K562 (cell line): ENCODE measurements around the gene MYMK. TPM values are rescaled to one million over a fixed set of nuclear protein-coding genes. Genes with fewer than 3 reads are reported as not detected.

Source experiments
- ATAC-seq: fragments of 200-7000 bp; cut with Tn5 transposase; 3 replicates; pipeline ENCODE4 v1.9.1; 2020; ENCODE audit warnings: moderate library complexity
- BruUV-seq: library from RNA; stranded (reverse); fragments of 400-500 nt; replicated peaks from 2 replicates; lab custom pipeline; 2021; lab: Mats Ljungman, UMichigan
- CTCF ChIA-PET: fragments of 300-600 bp; formaldehyde crosslinking; extraction: SDS; loops from one replicate; lab custom pipeline; 2021; ENCODE audit warnings: low intra/inter-chr PET ratio; lab: Yijun Ruan, JAX
- POLR2A ChIA-PET: fragments of 300-600, 350-650 bp; sonication (Branson Sonifier 250); formaldehyde crosslinking; extraction: SDS; loops from one replicate; lab custom pipeline; 2021; ENCODE audit warnings: antibody characterized with exemption, inconsistent platforms; lab: Yijun Ruan, JAX
- DNase-seq, 4 experiments: peaks; one replicate each; pipeline versions ENCODE4 v3.0.0 to v3.0.0-alpha.2; 2011 to 2018; ENCODE audit warnings: low spot score in 3 of 4, mixed read lengths in 3 of 4; ENCODE audit errors: extremely low read depth in 1 of 4
- FAIRE-seq: peaks from 2 replicates; lab custom pipeline; 2011; peaks lifted over from hg19 to GRCh38; lab: Jason Lieb, UNC
- H2AFZ ChIP-seq: 2 replicates; pipeline ENCODE4 v1.6.0; 2011; ENCODE audit warnings: low read depth, low read length, control low read depth, inconsistent platforms
- H3K27ac ChIP-seq: fragments of 200-600 bp; 3 replicates; pipeline ENCODE4 v1.8.0; 2011; ENCODE audit warnings: low read depth, mild to moderate bottlenecking, control low read depth, inconsistent platforms, low read length, moderate library complexity, mixed read lengths; ENCODE audit errors: extremely low read depth
- H3K27me3 ChIP-seq, 2 experiments: fragments of 300-600 bp in 1 of 2; 2 replicates in 1 of 2; 3 replicates in 1 of 2; pipeline versions ENCODE4 v1.6.0 to v1.8.0; 2011; ENCODE audit warnings: inconsistent platforms in 2 of 2, low read length in 2 of 2, mild to moderate bottlenecking in 1 of 2, mixed read lengths in 1 of 2, moderate library complexity in 1 of 2; ENCODE audit not compliant: control insufficient read depth in 2 of 2, insufficient read depth in 2 of 2
- H3K36me3 ChIP-seq: fragments of 300-600 bp; 3 replicates; pipeline ENCODE4 v1.8.0; 2011; ENCODE audit warnings: mild to moderate bottlenecking, low read length, inconsistent platforms; ENCODE audit not compliant: control insufficient read depth, insufficient read depth
- H3K4me1 ChIP-seq, 2 experiments: fragments of 200-600 bp in 1 of 2; replicated peaks in 1 of 2; 2 replicates in 1 of 2; 3 replicates in 1 of 2; pipeline versions ENCODE4 v1.5.1 to v1.8.0; 2011; ENCODE audit warnings: inconsistent platforms in 2 of 2, low read length in 2 of 2, mild to moderate bottlenecking in 1 of 2, mixed read lengths in 1 of 2, moderate library complexity in 1 of 2; ENCODE audit not compliant: control insufficient read depth in 2 of 2, insufficient read depth in 2 of 2
- H3K4me2 ChIP-seq: 2 replicates; pipeline ENCODE4 v1.6.1; 2011; ENCODE audit warnings: low read length, control low read depth, inconsistent platforms, mixed read lengths; ENCODE audit not compliant: insufficient read depth
- H3K4me3 ChIP-seq: fragments of 200-600 bp; sonication (generic), shearing (Covaris generic); 2 replicates; pipeline ENCODE4 v1.5.1; 2016; ENCODE audit warnings: control low read depth, inconsistent platforms
- H3K79me2 ChIP-seq: fragments of 200-600 bp; 3 replicates; pipeline ENCODE4 v1.8.0; 2011; ENCODE audit warnings: low read length, inconsistent platforms; ENCODE audit not compliant: control insufficient read depth, insufficient read depth
- H3K9ac ChIP-seq, 2 experiments: 2 replicates each; pipeline versions ENCODE4 v1.6.0 to v1.6.1; 2011; ENCODE audit warnings: low read depth in 2 of 2, low read length in 2 of 2, control low read depth in 1 of 2, inconsistent platforms in 1 of 2, mild to moderate bottlenecking in 1 of 2, mixed read lengths in 1 of 2; ENCODE audit not compliant: insufficient read depth in 1 of 2
- H3K9me1 ChIP-seq: one replicate; pipeline ENCODE4 v1.6.0; 2011; ENCODE audit warnings: inconsistent platforms, mild to moderate bottlenecking, low read length, moderate library complexity; ENCODE audit not compliant: control insufficient read depth, insufficient read depth
- H3K9me3 ChIP-seq: replicated peaks from 2 replicates; pipeline ENCODE4 v1.5.1; 2011; ENCODE audit warnings: low read depth, low read length, inconsistent platforms; ENCODE audit not compliant: control insufficient read depth, insufficient read depth
- H4K20me1 ChIP-seq: replicated peaks from 2 replicates; pipeline ENCODE4 v1.6.1; 2011; ENCODE audit warnings: low read length, inconsistent platforms, mixed read lengths; ENCODE audit not compliant: control insufficient read depth, insufficient read depth
- JUN ChIP-seq, 2 experiments: sonication (generic) in 1 of 2; formaldehyde crosslinking in 1 of 2; IDR thresholded peaks; 2 replicates each; pipeline versions ENCODE4 v1.6.1 to v1.8.0; 2012 to 2022; ENCODE audit warnings: borderline replicate concordance in 2 of 2, mild to moderate bottlenecking in 2 of 2, improper control_type of control experiment in 1 of 2, low read depth in 1 of 2, low read length in 1 of 2, missing genetic modification reagents in 1 of 2
- RHOXF2B ChIP-seq: fragments of 250-450 bp; sonication (Bioruptor Pico); conservative IDR thresholded peaks from 2 replicates; pipeline ENCODE4 v1.5.1; 2021
- WGBS: fragments of 100-300 bp; shearing (Covaris generic); methylation state at CpG from one replicate; pipeline ENCODE4 v1.1.6; 2016; ENCODE audit warnings: low coverage, mixed read lengths; ENCODE audit not compliant: insufficient coverage; ENCODE audit errors: missing lambda C conversion rate; 5-methylcytosine and 5-hydroxymethylcytosine counted together
- in situ Hi-C: fragments of 300-500 bp; cut with MboI; formaldehyde crosslinking; loops from 4 replicates; pipeline ENCODE4 v1.15.0; 2018; ENCODE audit warnings: inconsistent platforms, mixed read lengths
- intact Hi-C: fragments of 100-400 bp; cut with micrococcal nuclease; formaldehyde crosslinking; loops from 2 replicates; pipeline ENCODE4 v1.14.2; 2022
- polyA plus RNA-seq, 8 experiments: library from polyadenylated mRNA; depleted of rRNA in 4 of 8; stranded (reverse) in 5 of 8; unstranded in 3 of 8; fragments of >200 nt; fragmentation: Nextera tagmentation in 2 of 8; fragmentation: Illumina TruSeq in 1 of 8; extraction: Ambion mirVana in 2 of 8; extraction: Trizol in 1 of 8; gene quantifications; 2 replicates each; pipeline versions ENCODE4 v1.2.1 to v1.2.3, GENCODE V29; 2011 to 2014; ENCODE audit warnings: inconsistent platforms in 1 of 8, missing spikeins in 1 of 8
- total RNA-seq, 7 experiments: library from RNA; depleted of rRNA in 6 of 7; stranded (reverse); fragments of >200 nt in 6 of 7; fragmentation: Illumina TruSeq in 2 of 7; extraction: Trizol in 2 of 7; gene quantifications; 2 replicates each; pipeline versions ENCODE4 v1.2.1 to v1.2.3, GENCODE V29; 2011 to 2021; ENCODE audit warnings: low replicate concordance in 1 of 7

Gene MYMK
- total and polyA plus RNA-seq, 9 of the 15 experiments (the other 6 are each of a cell fraction or from before 2014, with no cell fraction given): not detected

GRCh38 chr9:133546287-133546680 is 21.5 kb upstream of the MYMK start:
- Histone ChIP-seq H3K4me1 (peaks cover 0 to 15% of the 10 kb centered on the region in 2 experiments; a peak in 2 of 5 replicates), H2AFZ (no peak overlapping the region), H3K27ac (no peak overlapping the region), H3K36me3 (no peaks in the 10 kb centered on the region), H3K79me2 (no peaks in the 10 kb centered on the region), H3K9me1 (peaks cover 4% of the 10 kb centered on the region), H3K4me2 (no peak overlapping the region), H3K9ac (no peak overlapping the region), H3K4me3 (no peak overlapping the region), H3K27me3 (peaks cover 16 to 64% of the 10 kb centered on the region in 2 experiments), H3K9me3 (no peaks in the 10 kb centered on the region), H4K20me1 (peaks cover 26% of the 10 kb centered on the region)
- no peak for TF ChIP-seq RHOXF2B (CRISPR knock-in tag)
- intact Hi-C loops (no loop called here), in situ Hi-C loops (no loop called here)
- ATAC-seq (no peak), FAIRE-seq (no peak), DNase-seq (no peak)
- WGBS: 0% methylated on average over 5 of the region's 8 CpGs
- POLR2A ChIA-PET: interaction anchor here (0.6 to 0.9 kb wide), 3 partner anchors 13 to 559 kb away, joined by 3 read pairs; no protein-coding TSS in a partner anchor
- no TSS peak for BruUV-seq
- CTCF ChIA-PET: no interaction called here

DNA sequence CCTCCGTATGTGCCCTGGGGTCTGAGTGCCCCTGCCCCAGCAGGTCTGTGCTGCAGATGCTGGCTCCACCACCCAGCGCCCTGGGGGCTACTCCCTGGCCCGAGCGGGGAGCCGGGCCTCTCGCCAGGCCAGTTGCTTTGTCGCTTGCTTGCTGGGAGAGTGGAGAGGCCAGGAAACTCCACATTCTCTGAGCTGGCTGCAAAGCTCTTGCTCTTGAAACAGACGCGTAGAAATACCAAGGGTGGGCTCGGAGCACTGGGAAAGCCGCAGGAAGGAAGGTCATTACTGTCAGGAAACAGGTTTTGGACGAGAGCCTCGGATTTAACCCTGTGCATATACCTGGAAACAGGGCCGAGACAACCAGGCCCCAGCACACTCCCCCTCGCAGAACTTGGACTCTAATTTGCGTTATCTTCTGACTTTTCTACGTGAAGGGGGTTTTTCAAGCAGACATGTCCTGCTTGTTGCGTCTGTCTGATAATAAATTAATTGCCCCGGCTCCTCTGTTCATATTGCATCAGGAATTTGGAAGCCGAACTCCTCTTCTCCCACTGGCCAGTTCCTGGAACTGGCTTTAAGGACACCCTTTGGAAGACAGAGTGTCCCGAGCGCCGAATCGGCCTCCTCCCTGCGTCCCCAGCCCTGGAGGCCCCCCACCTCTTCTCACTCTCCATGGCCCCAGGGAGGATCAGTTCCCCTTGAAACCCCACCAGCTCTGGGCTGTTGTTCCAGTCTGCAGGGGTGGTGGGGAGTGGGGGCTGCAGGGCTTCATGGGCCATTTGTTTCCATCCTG is 20.9 kb upstream of the MYMK start:
- in situ Hi-C loops (no loop called here), intact Hi-C loops (no loop called here)
- H4K20me1 ChIP-seq: peaks cover 26% of the 10 kb centered on the region
- no TSS peak for BruUV-seq
- ChIA-PET POLR2A (interaction anchor here (0.7 to 0.9 kb wide), 2 partner anchors 12 to 560 kb away, joined by 3 read pairs; no protein-coding TSS in a partner anchor), CTCF (no interaction called here)
- DNase-seq (no peak), FAIRE-seq (no peak), ATAC-seq (no peak)
- no peak overlapping the region for H3K27ac ChIP-seq
- no peaks in the 10 kb centered on the region for H3K9me3 ChIP-seq
- no peaks in the 10 kb centered on the region for H3K79me2 ChIP-seq
- H3K4me1 ChIP-seq: peaks cover 0 to 16% of the 10 kb centered on the region in 2 experiments; a peak in 2 of 5 replicates
- no peak overlapping the region for H3K9ac ChIP-seq
- H2AFZ ChIP-seq: no peak overlapping the region
- whole genome bisulfite sequencing: 1% methylated on average over 23 of the region's 25 CpGs
- no peak overlapping the region for H3K4me3 ChIP-seq
- H3K9me1 ChIP-seq: peaks cover 4% of the 10 kb centered on the region
- no peaks in the 10 kb centered on the region for H3K36me3 ChIP-seq
- H3K4me2 ChIP-seq: no peak overlapping the region
- peaks cover 19 to 65% of the 10 kb centered on the region in 2 experiments for H3K27me3 ChIP-seq
- TF ChIP-seq JUN (IDR thresholded peaks at IDR 0.05; ENCODE audit: borderline replicate concordance, low read depth, low read length) (no peak), JUN (CRISPR knock-in tag; IDR thresholded peaks at IDR 0.05; ENCODE audit: borderline replicate concordance) (no peak)
